ENCODE data around the gene PLA2R1. TPM values are rescaled to one million over a fixed set of nuclear protein-coding genes. Genes with fewer than 3 reads are reported as not detected.

Gene PLA2R1
- total RNA-seq, 4 donors from 2014 or later, result 11.6 to 49.2 (median 30.5) TPM

- Histone ChIP-seq H3K27me3 (no peaks in the 10 kb centered on the region), H3K4me1 (peaks cover 0 to 7% (median 0%) of the 10 kb centered on the region in 4 donors), H3K27ac (no peak overlapping the region), H3K36me3 (no peaks in the 10 kb centered on the region), H3K9me3 (no peaks in the 10 kb centered on the region), H3K4me3 (no peak overlapping the region)
- no peak for DNase-seq
- TF ChIP-seq CTCF (IDR thresholded peaks at IDR 0.05) (no peak), POLR2A (IDR thresholded peaks at IDR 0.05) (no peak)
Observed at GRCh38 chr2:159898441-159898840, 164.0 kb downstream of the PLA2R1 start.

GRCh38 chr2:159897720-159898119 lies 164.7 kb downstream of the PLA2R1 start:
- TF ChIP-seq POLR2A (IDR thresholded peaks at IDR 0.05), result no peak
- no peak for DNase-seq
- H3K4me3 ChIP-seq, result no peak overlapping the region
- H3K27ac ChIP-seq, result no peak overlapping the region
- H3K4me1 ChIP-seq, result peaks cover 0 to 4% (median 0%) of the 10 kb centered on the region in 4 donors
- H3K36me3 ChIP-seq, result no peaks in the 10 kb centered on the region
- no peaks in the 10 kb centered on the region for H3K27me3 ChIP-seq
- no peaks in the 10 kb centered on the region for H3K9me3 ChIP-seq

- Histone ChIP-seq H3K9me3 (no peaks in the 10 kb centered on the region), H3K4me3 (no peak overlapping the region), H3K27me3 (no peaks in the 10 kb centered on the region), H3K27ac (no peak overlapping the region), H3K4me1 (no peaks in the 10 kb centered on the region), H3K36me3 (no peaks in the 10 kb centered on the region)
- TF ChIP-seq POLR2A (IDR thresholded peaks at IDR 0.05) (no peak), CTCF (IDR thresholded peaks at IDR 0.05) (no peak)
- no peak for DNase-seq
Observed at GRCh38 chr2:159897081-159897480, 165.3 kb downstream of the PLA2R1 start.

- DNase-seq, result no peak
- no peaks in the 10 kb centered on the region for H3K27me3 ChIP-seq
- no peak overlapping the region for H3K4me3 ChIP-seq
- no peaks in the 10 kb centered on the region for H3K4me1 ChIP-seq
- no peaks in the 10 kb centered on the region for H3K9me3 ChIP-seq
- no peaks in the 10 kb centered on the region for H3K36me3 ChIP-seq
- TF ChIP-seq POLR2A (IDR thresholded peaks at IDR 0.05) (no peak), CTCF (IDR thresholded peaks at IDR 0.05) (no peak)
- no peak overlapping the region for H3K27ac ChIP-seq
Observed at GRCh38 chr2:159895258-159896065, 167.0 kb downstream of the PLA2R1 start.

- TF ChIP-seq CTCF (IDR thresholded peaks at IDR 0.05) (no peak), POLR2A (IDR thresholded peaks at IDR 0.05) (no peak)
- Histone ChIP-seq H3K27ac (no peak overlapping the region), H3K9me3 (no peaks in the 10 kb centered on the region), H3K4me1 (no peaks in the 10 kb centered on the region), H3K36me3 (no peaks in the 10 kb centered on the region), H3K4me3 (no peak overlapping the region), H3K27me3 (no peaks in the 10 kb centered on the region)
- no peak for DNase-seq
Observed at GRCh38 chr2:159894145-159894838, 168.1 kb downstream of the PLA2R1 start.
